HEK293 (cell line): Measurements from ENCODE around the gene FAM83E.

Experiments used
- ELK4 ChIP-seq: IDR thresholded peaks from 2 replicates; pipeline ENCODE4 v1.6.1; 2011; ENCODE audit warnings: mild to moderate bottlenecking, low read depth, low read length, borderline replicate concordance
- GLI2 ChIP-seq: fragments of 450-650 bp; formaldehyde crosslinking; IDR thresholded peaks from 2 replicates; pipeline ENCODE4; 2017; ENCODE audit warnings: missing biosample characterization, missing genetic modification characterization, low read depth, borderline replicate concordance
- KLF1 ChIP-seq: fragments of 450-650 bp; formaldehyde crosslinking; IDR thresholded peaks from 2 replicates; pipeline ENCODE4 v1.5.1; 2016; ENCODE audit warnings: missing biosample characterization, missing genetic modification characterization
- KLF10 ChIP-seq: fragments of 450-650 bp; IDR thresholded peaks from 2 replicates; pipeline ENCODE4 v1.5.1; 2018; ENCODE audit warnings: missing biosample characterization, mild to moderate bottlenecking, missing genetic modification characterization
- MYNN ChIP-seq: fragments of 450-650 bp; formaldehyde crosslinking; IDR thresholded peaks from 2 replicates; pipeline ENCODE4 v1.5.1; 2016; ENCODE audit warnings: missing biosample characterization, missing genetic modification characterization, borderline replicate concordance
- ZBTB10 ChIP-seq: fragments of 450-650 bp; formaldehyde crosslinking; IDR thresholded peaks from 2 replicates; pipeline ENCODE4 v1.5.1; 2016; ENCODE audit warnings: missing biosample characterization, missing genetic modification characterization
- ZBTB11 ChIP-seq: fragments of 450-650 bp; formaldehyde crosslinking; conservative IDR thresholded peaks from 2 replicates; pipeline ENCODE4 v1.5.1; 2016; ENCODE audit warnings: low read depth, missing biosample characterization, missing genetic modification characterization
- ZBTB21 ChIP-seq: fragments of 450-650 bp; formaldehyde crosslinking; IDR thresholded peaks from 2 replicates; pipeline ENCODE4 v1.5.1; 2017; ENCODE audit warnings: missing biosample characterization, missing genetic modification characterization
- ZBTB26 ChIP-seq: fragments of 450-650 bp; formaldehyde crosslinking; optimal IDR thresholded peaks from 2 replicates; pipeline ENCODE3; 2016; ENCODE audit warnings: missing biosample characterization, mild to moderate bottlenecking, missing genetic modification characterization
- ZBTB48 ChIP-seq: fragments of 450-650 bp; formaldehyde crosslinking; IDR thresholded peaks from 2 replicates; pipeline ENCODE4 v1.5.1; 2016; ENCODE audit warnings: missing biosample characterization, missing genetic modification characterization
- ZBTB7A ChIP-seq: fragments of 450-650 bp; formaldehyde crosslinking; IDR thresholded peaks from 2 replicates; pipeline ENCODE4 v1.5.1; 2016; ENCODE audit warnings: low read depth, missing biosample characterization, missing genetic modification characterization
- ZFP3 ChIP-seq: fragments of 450-650 bp; formaldehyde crosslinking; IDR thresholded peaks from 2 replicates; pipeline ENCODE4 v1.5.1; 2016; ENCODE audit warnings: low read depth, missing biosample characterization, missing genetic modification characterization
- ZFP69B ChIP-seq: fragments of 450-650 bp; formaldehyde crosslinking; IDR thresholded peaks from 2 replicates; pipeline ENCODE4 v1.5.1; 2016; ENCODE audit warnings: missing biosample characterization, missing genetic modification characterization
- ZNF114 ChIP-seq: fragments of 450-650 bp; formaldehyde crosslinking; IDR thresholded peaks from 2 replicates; pipeline ENCODE4 v1.5.0; 2017; ENCODE audit warnings: missing biosample characterization, missing genetic modification characterization
- ZNF132 ChIP-seq: fragments of 450-650 bp; formaldehyde crosslinking; IDR thresholded peaks from 2 replicates; pipeline ENCODE4 v1.5.1; 2017; ENCODE audit warnings: missing biosample characterization, missing genetic modification characterization, borderline replicate concordance
- ZNF146 ChIP-seq: fragments of 450-650 bp; formaldehyde crosslinking; IDR thresholded peaks from 2 replicates; pipeline ENCODE4 v1.5.1; 2016; ENCODE audit warnings: missing biosample characterization, missing genetic modification characterization
- ZNF157 ChIP-seq: fragments of 450-650 bp; formaldehyde crosslinking; IDR thresholded peaks from 2 replicates; pipeline ENCODE4 v1.5.1; 2016; ENCODE audit warnings: missing biosample characterization, missing genetic modification characterization
- ZNF221 ChIP-seq: fragments of 450-650 bp; formaldehyde crosslinking; IDR thresholded peaks from 2 replicates; pipeline ENCODE4 v1.5.1; 2017; ENCODE audit warnings: missing biosample characterization, missing genetic modification characterization, borderline replicate concordance
- ZNF23 ChIP-seq: fragments of 450-650 bp; formaldehyde crosslinking; IDR thresholded peaks from 2 replicates; pipeline ENCODE4 v1.5.1; 2016; ENCODE audit warnings: missing biosample characterization, missing genetic modification characterization, borderline replicate concordance
- ZNF394 ChIP-seq: fragments of 450-650 bp; formaldehyde crosslinking; IDR thresholded peaks from 2 replicates; pipeline ENCODE4 v1.5.1; 2016; ENCODE audit warnings: missing biosample characterization, missing genetic modification characterization, mild to moderate bottlenecking, moderate library complexity, borderline replicate concordance
- ZNF416 ChIP-seq: fragments of 450-650 bp; formaldehyde crosslinking; IDR thresholded peaks from 2 replicates; pipeline ENCODE4 v1.5.1; 2016; ENCODE audit warnings: missing biosample characterization, missing genetic modification characterization
- ZNF449 ChIP-seq: fragments of 450-650 bp; formaldehyde crosslinking; IDR thresholded peaks from 2 replicates; pipeline ENCODE4 v1.5.1; 2017; ENCODE audit warnings: missing biosample characterization, mild to moderate bottlenecking, missing genetic modification characterization, moderate library complexity
- ZNF501 ChIP-seq: fragments of 450-650 bp; formaldehyde crosslinking; IDR thresholded peaks from 2 replicates; pipeline ENCODE4 v1.5.1; 2016; ENCODE audit warnings: missing biosample characterization, missing genetic modification characterization
- ZNF664 ChIP-seq: fragments of 450-650 bp; formaldehyde crosslinking; IDR thresholded peaks from 2 replicates; pipeline ENCODE4 v1.5.1; 2016; ENCODE audit warnings: missing biosample characterization, missing genetic modification characterization
- ZNF704 ChIP-seq: fragments of 450-650 bp; formaldehyde crosslinking; IDR thresholded peaks from 2 replicates; pipeline ENCODE4 v1.5.1; 2016; ENCODE audit warnings: missing biosample characterization, missing genetic modification characterization
- ZNF777 ChIP-seq: fragments of 450-650 bp; formaldehyde crosslinking; IDR thresholded peaks from 2 replicates; pipeline ENCODE4 v1.5.1; 2017; ENCODE audit warnings: missing biosample characterization, missing genetic modification characterization, borderline replicate concordance

FAM83E gene

GRCh38 chr19:48588670-48589401, 26.0 kb downstream of the FAM83E start (continued):
- peak; percentile 81 for TF ChIP-seq ZBTB10 (tag by site-specific recombination)
- TF ChIP-seq ZNF114: no peak
- no peak for TF ChIP-seq ZNF157 (tag by site-specific recombination)
- no peak for TF ChIP-seq GLI2 (tag by site-specific recombination)
- peak; percentile 63; the same call in 1 of the 2 replicates for TF ChIP-seq ZNF394 (tag by site-specific recombination)
- no peak for TF ChIP-seq ZNF704 (tag by site-specific recombination)
- peak; percentile 69; the same call in 1 of the 2 replicates for TF ChIP-seq ZFP3
- TF ChIP-seq ZBTB11 (tag by site-specific recombination): peak; percentile 67
- TF ChIP-seq ZBTB48 (tag by site-specific recombination): peak; percentile 76
- no peak for TF ChIP-seq ZNF23 (tag by site-specific recombination)
- TF ChIP-seq ELK4: no peak
- TF ChIP-seq KLF10 (tag by site-specific recombination): no peak
- TF ChIP-seq ZBTB26 (tag by site-specific recombination): peak; percentile 23
- no peak for TF ChIP-seq ZNF146
- no peak for TF ChIP-seq MYNN (tag by site-specific recombination)
- peak; percentile 48; the same call in 1 of the 2 replicates for TF ChIP-seq ZBTB21 (tag by site-specific recombination)
- TF ChIP-seq KLF1 (tag by site-specific recombination): peak; percentile 89
- TF ChIP-seq ZNF416 (tag by site-specific recombination): 0 out of 2 replicates have a peak, but pooled peaks have one; percentile 53
- peak; percentile 22; the same call in 1 of the 2 replicates for TF ChIP-seq ZBTB7A
- peak; percentile 89; the same call in 1 of the 2 replicates for TF ChIP-seq ZNF501
- TF ChIP-seq ZNF664 (tag by site-specific recombination): no peak
- TF ChIP-seq ZNF449 (tag by site-specific recombination): no peak
- TF ChIP-seq ZFP69B (tag by site-specific recombination): peak; percentile 84
- no peak for TF ChIP-seq ZNF132 (tag by site-specific recombination)
- no peak for TF ChIP-seq ZNF777 (tag by site-specific recombination)
- no peak; the same call in 1 of the 2 replicates for TF ChIP-seq ZNF221 (tag by site-specific recombination)
